AG04450 (cell line): ENCODE results near the gene KIF25. TPM values are rescaled to one million over a fixed set of nuclear protein-coding genes. Genes with fewer than 3 reads are reported as not detected.

Experiments
- CTCF ChIA-PET: fragments of 300-600, 350-600 bp; formaldehyde crosslinking; extraction: SDS; loops from one replicate; lab custom pipeline; 2022; ENCODE audit warnings: antibody characterized with exemption, inconsistent platforms; lab: Charles Lee
- POLR2A ChIA-PET: fragments of 350-600 bp; formaldehyde crosslinking; extraction: SDS; loops from one replicate; lab custom pipeline; 2021; ENCODE audit warnings: antibody characterized with exemption, inconsistent platforms; lab: Yijun Ruan, JAX
- DNase-seq: peaks from one replicate; pipeline ENCODE4 v3.0.0-alpha.2; 2011; ENCODE audit warnings: low read depth, low spot score
- H3K27ac ChIP-seq: one replicate; pipeline ENCODE4 v1.5.1; 2012; ENCODE audit warnings: low read depth, low read length, control low read depth
- H3K27me3 ChIP-seq: one replicate; pipeline ENCODE4 v1.6.0; 2012; ENCODE audit warnings: low read length; ENCODE audit not compliant: control insufficient read depth, insufficient read depth
- H3K4me3 ChIP-seq: 2 replicates; pipeline ENCODE4 v1.5.1; 2011; ENCODE audit warnings: mild to moderate bottlenecking, low read depth, low read length, control low read depth
- H3K9me3 ChIP-seq: 2 replicates; pipeline ENCODE4 v1.5.1; 2012; ENCODE audit warnings: low read length; ENCODE audit not compliant: control insufficient read depth, insufficient read depth
- CTCF ChIP-seq: IDR thresholded peaks from 2 replicates; pipeline ENCODE4 v1.5.1; 2011; ENCODE audit warnings: low read depth, low read length, control low read depth, inconsistent platforms
- polyA plus RNA-seq: library from polyadenylated mRNA; depleted of rRNA; stranded (reverse); fragments of >200 nt; gene quantifications from 2 replicates; pipeline ENCODE4 v1.2.3, GENCODE V29; 2011

The KIF25 gene
- polyA plus RNA-seq, 1 experiment, result not detected

GRCh38 chr6:168053086-168053956 is 55.9 kb downstream of the KIF25 start:
- CTCF ChIA-PET, result no interaction called here
- Histone ChIP-seq H3K4me3 (no peak overlapping the region), H3K27ac (no peak overlapping the region), H3K9me3 (peaks cover 36% of the 10 kb centered on the region; the same call in 1 of the 2 replicates), H3K27me3 (no peaks in the 10 kb centered on the region)
- no peak for DNase-seq
- no peak for TF ChIP-seq CTCF
- POLR2A ChIA-PET, result no interaction called here

- CTCF ChIA-PET, result no interaction called here
- no peak for DNase-seq
Measured at GRCh38 chr6:168053957-168054471, 56.5 kb downstream of the KIF25 start.

GRCh38 chr6:168054765-168055560 is 57.5 kb downstream of the KIF25 start:
- no peak for TF ChIP-seq CTCF
- POLR2A ChIA-PET, result no interaction called here
- Histone ChIP-seq H3K4me3 (no peak overlapping the region), H3K9me3 (peaks cover 34% of the 10 kb centered on the region; the same call in 1 of the 2 replicates), H3K27me3 (no peaks in the 10 kb centered on the region), H3K27ac (no peak overlapping the region)
- CTCF ChIA-PET, result no interaction called here
- no peak for DNase-seq

More at GRCh38 chr6:168053957-168054471, 56.5 kb downstream of the KIF25 start:
- POLR2A ChIA-PET, result no interaction called here
- Histone ChIP-seq H3K27ac (no peak overlapping the region), H3K9me3 (peaks cover 35% of the 10 kb centered on the region; the same call in 1 of the 2 replicates), H3K4me3 (no peak overlapping the region), H3K27me3 (no peaks in the 10 kb centered on the region)
- TF ChIP-seq CTCF, result no peak

- Histone ChIP-seq H3K4me3 (no peak overlapping the region), H3K27me3 (no peaks in the 10 kb centered on the region), H3K9me3 (peaks cover 34% of the 10 kb centered on the region; the same call in 1 of the 2 replicates), H3K27ac (no peak overlapping the region)
- CTCF ChIA-PET, result no interaction called here
- TF ChIP-seq CTCF, result no peak
- POLR2A ChIA-PET, result no interaction called here
- no peak for DNase-seq
Measured at GRCh38 chr6:168055696-168056489, 58.4 kb downstream of the KIF25 start.
